GM19025 (cell line): ENCODE data around the gene KDM6A.
"Not testable (repeated sequence)": the region's sequence is repeated elsewhere in the genome, so short reads cannot be mapped to it uniquely, and the experiment has no call there.

ENCODE experiments used
- ATAC-seq: cut with Tn5 transposase; IDR thresholded peaks from one replicate; pipeline ENCODE4 v1.9.1; 2021; ENCODE audit warnings: mild to moderate bottlenecking, low read depth, moderate library complexity; ENCODE audit not compliant: unreplicated experiment

KDM6A gene

GRCh38 chrX:45068569-45068968, 195.6 kb downstream of the KDM6A start:
- ATAC-seq: no peak

GRCh38 chrX:45070116-45071007, 197.4 kb downstream of the KDM6A start:
- ATAC-seq: no peak

GRCh38 chrX:45073011-45073410, 200.0 kb downstream of the KDM6A start:
- not testable (repeated sequence) for ATAC-seq

DNA sequence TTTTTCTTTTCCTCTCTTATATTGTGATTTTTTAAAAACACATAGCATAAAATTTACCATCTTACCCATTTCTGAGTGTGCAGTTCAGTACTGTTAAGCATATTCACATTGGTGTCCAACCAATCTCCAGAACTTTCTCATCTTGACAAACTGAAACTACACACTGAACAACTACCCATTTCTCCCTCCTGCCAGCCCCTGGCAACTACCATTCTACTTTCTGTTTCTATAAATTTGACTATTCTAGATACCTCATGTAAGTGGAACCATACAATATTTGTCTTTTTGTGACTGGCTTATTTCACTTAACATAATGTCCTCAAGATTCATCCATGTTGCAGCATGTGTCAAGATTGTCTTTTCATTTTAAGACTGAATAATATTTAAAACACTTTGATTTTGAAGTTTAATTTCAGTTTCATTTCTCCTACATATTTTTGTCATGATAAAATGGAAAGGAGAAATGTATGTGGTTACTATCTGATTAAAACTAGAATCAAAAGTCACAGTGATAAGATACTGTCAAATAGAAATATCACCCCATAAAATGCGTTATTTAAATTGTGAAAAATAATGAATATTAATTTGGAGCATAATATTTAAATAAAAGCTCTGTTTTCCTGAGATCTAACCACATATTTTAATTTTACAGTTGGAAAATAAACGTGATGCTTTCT, 204.9 kb downstream of the KDM6A start:
- ATAC-seq: no peak

- ATAC-seq: no peak
Measured at GRCh38 chrX:45083314-45083713, 210.3 kb downstream of the KDM6A start.

DNA sequence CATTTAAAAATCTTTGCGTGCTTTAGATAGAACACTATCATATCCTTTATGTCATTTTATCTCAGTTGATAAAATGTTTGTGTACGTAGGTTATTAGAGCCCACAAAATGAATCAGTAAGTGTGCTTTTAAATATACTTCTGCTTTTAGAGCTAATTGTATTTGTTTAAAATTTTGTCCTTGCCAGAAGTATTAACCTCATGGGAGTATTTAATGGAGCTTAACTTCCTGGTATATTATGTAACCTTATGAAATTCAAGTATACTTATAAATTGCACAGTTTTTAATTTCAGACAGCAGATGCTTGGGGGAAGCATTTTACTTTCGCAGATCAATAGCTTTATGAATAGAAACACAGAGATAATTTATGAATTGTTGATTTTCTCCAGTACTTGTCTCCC, 237.5 kb downstream of the KDM6A start:
- no peak for ATAC-seq

GRCh38 chrX:45126158-45126557, 253.2 kb downstream of the KDM6A start:
- no peak for ATAC-seq

DNA sequence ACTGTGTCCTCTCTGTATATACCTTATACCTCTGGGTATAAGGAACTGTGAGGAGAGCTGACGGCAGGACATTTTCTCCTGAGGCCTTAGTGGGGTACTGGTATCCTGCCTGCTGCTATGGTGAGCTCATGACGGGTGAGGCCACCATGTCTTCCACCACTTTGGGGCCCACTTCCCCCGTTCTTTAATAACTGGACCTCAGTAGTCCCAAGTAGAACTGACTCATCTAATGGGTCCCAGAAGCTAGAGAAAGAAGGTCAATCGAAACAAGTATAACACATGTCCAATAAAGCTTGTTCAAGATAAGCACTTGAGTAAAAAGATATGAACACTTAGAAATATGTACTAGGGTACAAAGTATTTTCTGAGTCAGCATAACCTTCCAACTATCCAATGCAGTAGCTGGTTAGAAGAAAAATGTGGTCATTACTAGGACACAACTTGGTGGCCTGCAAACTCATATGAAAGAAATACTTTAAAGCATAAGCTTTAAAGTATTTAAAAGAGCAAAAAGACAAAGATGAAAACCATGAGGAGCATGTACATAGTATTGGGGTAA, 256.0 kb downstream of the KDM6A start:
- ATAC-seq: no peak

GRCh38 chrX:45133465-45133864, 260.5 kb downstream of the KDM6A start:
- no peak for ATAC-seq

- no peak for ATAC-seq
Measured at GRCh38 chrX:45134315-45134731, 261.3 kb downstream of the KDM6A start.

DNA sequence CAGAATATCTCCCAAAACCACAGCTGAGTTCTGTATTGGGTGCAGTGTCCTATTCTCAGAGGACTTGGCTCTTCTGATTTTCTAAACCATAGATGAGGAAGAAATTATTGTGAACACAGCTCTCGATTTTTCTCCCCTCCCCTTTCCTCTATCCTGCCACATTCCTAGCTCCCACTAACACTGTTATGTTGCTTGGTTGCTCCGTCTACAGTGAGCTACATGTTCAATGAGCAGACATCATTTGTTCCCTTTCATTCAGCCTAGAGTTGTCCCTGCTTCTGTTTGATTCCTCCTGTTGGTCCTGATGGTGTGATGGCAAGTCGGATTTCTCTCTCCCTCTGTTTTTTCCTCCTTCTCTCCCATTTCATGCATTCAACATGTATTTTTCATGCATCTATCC, 261.8 kb downstream of the KDM6A start:
- ATAC-seq: no peak

DNA sequence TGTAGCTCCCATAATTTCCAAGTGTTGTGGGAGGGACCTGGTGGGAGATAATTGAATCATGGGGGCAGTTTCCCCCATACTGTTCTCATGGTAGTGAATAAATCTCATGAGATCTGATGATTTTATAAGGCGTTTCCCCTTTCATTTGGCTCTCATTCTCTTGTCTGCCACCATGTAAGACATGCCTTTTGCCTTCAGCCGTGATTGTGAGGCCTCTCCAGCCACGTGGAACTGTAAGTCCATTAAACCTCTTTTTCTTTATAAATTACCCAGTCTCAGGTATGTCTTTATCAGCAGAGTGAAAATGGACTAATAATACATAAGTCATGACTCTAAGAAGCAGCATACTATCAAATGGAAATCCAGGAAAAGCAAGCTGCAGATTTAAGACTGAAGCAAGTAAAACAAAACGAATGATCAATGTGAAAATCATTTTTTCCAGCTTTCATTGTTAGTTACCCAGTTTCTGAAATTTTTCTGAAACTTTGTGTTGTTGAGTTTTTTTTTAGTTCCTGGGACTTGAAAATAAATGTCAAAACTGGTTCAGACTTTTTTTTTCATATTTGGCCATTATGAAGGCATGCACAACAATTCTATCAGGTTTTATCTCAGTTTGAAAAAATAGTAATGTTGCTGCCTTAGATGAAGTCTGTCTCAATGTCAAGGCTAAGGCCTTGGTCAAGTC, 262.5 kb downstream of the KDM6A start:
- not testable (repeated sequence) for ATAC-seq

DNA sequence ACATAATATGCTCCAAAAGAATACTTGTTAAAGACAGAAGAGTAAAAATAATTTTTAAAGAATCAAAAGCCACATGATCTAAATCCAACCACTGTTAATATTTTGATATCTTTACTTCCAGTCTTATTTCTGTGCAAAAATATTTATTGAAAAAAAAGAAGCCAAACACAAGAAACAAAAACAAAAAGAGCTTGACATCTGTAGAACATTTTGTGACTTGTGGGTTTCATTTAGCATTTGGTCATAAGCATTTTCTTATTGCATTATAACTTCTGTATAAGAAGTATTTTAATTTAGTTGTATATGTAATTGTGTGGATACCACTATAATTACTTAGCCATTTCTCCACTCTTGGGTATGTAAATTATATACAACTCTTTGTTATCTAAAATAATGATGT, 264.5 kb downstream of the KDM6A start:
- ATAC-seq: no peak

GRCh38 chrX:45138525-45138924, 265.5 kb downstream of the KDM6A start:
- no peak for ATAC-seq

DNA sequence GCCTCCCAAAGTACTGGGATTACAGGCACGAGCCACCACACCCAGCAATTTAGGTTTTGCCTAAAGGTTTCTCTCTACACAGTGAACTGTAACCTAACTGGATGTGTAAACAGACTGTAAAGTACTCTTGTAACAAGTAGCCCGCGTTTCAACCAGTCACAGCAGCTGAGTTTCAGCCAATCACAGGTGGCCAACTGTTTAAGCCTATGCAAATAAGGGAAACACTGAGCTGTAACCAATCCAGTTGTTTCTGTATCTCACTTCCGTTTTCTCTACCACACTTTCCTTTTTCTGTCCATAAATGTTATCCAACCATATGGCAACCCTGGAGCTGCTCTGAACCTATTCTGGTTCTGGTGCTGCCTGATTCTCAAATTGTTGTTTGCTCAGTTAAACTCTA, 267.8 kb downstream of the KDM6A start:
- no peak for ATAC-seq

- ATAC-seq: no peak
Measured at GRCh38 chrX:45142185-45142584, 269.2 kb downstream of the KDM6A start.

DNA sequence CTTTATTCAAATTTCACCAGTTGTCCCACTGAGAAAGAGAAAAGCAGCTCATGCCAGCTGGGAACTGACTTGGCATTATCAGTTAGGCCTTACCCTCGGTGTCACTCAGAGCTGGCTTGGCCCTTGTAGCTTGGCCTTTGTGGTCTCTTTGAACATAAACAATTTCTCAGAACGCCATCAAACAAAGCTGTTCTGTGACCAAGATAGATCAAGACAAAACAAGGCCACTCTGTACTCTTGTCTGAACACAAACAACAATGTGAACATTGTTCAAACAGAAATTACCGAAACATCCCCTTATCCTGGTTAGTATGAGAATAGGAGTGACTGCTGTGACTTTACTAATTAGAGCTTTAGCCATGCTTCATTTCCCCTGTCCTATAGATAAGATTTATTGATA, 270.5 kb downstream of the KDM6A start:
- ATAC-seq: no peak

GRCh38 chrX:45145492-45146215, 272.7 kb downstream of the KDM6A start:
- ATAC-seq: no peak

GRCh38 chrX:45150821-45151220, 277.8 kb downstream of the KDM6A start:
- no peak for ATAC-seq

DNA sequence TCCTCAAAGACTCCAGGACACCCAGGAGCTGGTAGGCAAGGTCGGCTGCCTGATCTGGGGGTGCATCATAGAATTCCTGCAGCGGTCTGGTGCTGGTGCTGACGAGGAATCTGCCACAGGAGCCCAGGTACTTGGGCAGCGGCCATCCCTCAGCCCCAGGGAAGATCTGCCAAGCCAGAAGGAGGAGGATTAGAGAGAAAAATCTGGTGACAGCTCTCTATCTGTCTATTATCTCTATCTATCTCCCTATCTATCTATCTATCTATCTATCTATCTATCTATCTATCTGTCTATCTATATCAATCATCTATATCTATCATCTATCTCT, 281.0 kb downstream of the KDM6A start:
- no peak for ATAC-seq
